Measurements from ENCODE around the gene CDC14A. TPM values are rescaled to one million over a fixed set of nuclear protein-coding genes. Genes with fewer than 3 reads are reported as not detected.

CDC14A gene
- total RNA-seq, 2 donors from 2014 or later, result 10.6 to 11.3 TPM

- no peaks in the 10 kb centered on the region for H3K9me3 ChIP-seq
- no peaks in the 10 kb centered on the region for H3K27me3 ChIP-seq (replicated peaks; ENCODE audit: insufficient read depth)
- ATAC-seq (ENCODE audit: insufficient number of reproducible peaks, low FRiP score, low read depth) (no peak), DNase-seq (ENCODE audit: low spot score) (no peak)
- TF ChIP-seq CTCF (IDR thresholded peaks at IDR 0.05), result no peak
- H3K36me3 ChIP-seq, result no peaks in the 10 kb centered on the region
- H3K4me1 ChIP-seq (ENCODE audit: control insufficient read depth in 1 of 2, low read depth in 2 of 2), result peaks cover 0 to 21% of the 10 kb centered on the region in 2 donors
- no peak overlapping the region for H3K27ac ChIP-seq
- H3K4me3 ChIP-seq, result no peak overlapping the region
Observed at GRCh38 chr1:100360790-100361510, 8.6 kb downstream of the CDC14A start.

- no peak overlapping the region for H3K4me3 ChIP-seq
- TF ChIP-seq CTCF (IDR thresholded peaks at IDR 0.05), result no peak
- no peaks in the 10 kb centered on the region for H3K9me3 ChIP-seq
- DNase-seq (ENCODE audit: low spot score) (no peak), ATAC-seq (ENCODE audit: insufficient number of reproducible peaks, low FRiP score, low read depth) (no peak)
- peaks cover 0 to 21% of the 10 kb centered on the region in 2 donors for H3K4me1 ChIP-seq (ENCODE audit: control insufficient read depth in 1 of 2, low read depth in 2 of 2)
- H3K36me3 ChIP-seq, result no peaks in the 10 kb centered on the region
- H3K27me3 ChIP-seq (replicated peaks; ENCODE audit: insufficient read depth), result no peaks in the 10 kb centered on the region
- H3K27ac ChIP-seq, result no peak overlapping the region
Observed at GRCh38 chr1:100361511-100362089, 9.3 kb downstream of the CDC14A start.

GRCh38 chr1:100362821-100363466, 10.6 kb downstream of the CDC14A start:
- H3K27me3 ChIP-seq (replicated peaks; ENCODE audit: insufficient read depth), result no peaks in the 10 kb centered on the region
- peaks cover 0 to 16% of the 10 kb centered on the region in 2 donors for H3K4me1 ChIP-seq (ENCODE audit: control insufficient read depth in 1 of 2, low read depth in 2 of 2)
- no peak for TF ChIP-seq CTCF (IDR thresholded peaks at IDR 0.05)
- H3K9me3 ChIP-seq, result no peaks in the 10 kb centered on the region
- no peaks in the 10 kb centered on the region for H3K36me3 ChIP-seq
- no peak for DNase-seq (ENCODE audit: low spot score)
- no peak overlapping the region for H3K27ac ChIP-seq
- H3K4me3 ChIP-seq, result no peak overlapping the region
- ATAC-seq (ENCODE audit: insufficient number of reproducible peaks, low FRiP score, low read depth), result no peak

- no peak for TF ChIP-seq CTCF (IDR thresholded peaks at IDR 0.05)
- H3K27ac ChIP-seq, result no peak overlapping the region
- ATAC-seq (ENCODE audit: insufficient number of reproducible peaks, low FRiP score, low read depth), result no peak
Observed at GRCh38 chr1:100363831-100364230, 11.5 kb downstream of the CDC14A start.

GRCh38 chr1:100364697-100365096, 12.4 kb downstream of the CDC14A start:
- no peak for ATAC-seq (ENCODE audit: insufficient number of reproducible peaks, low FRiP score, low read depth)
- no peak overlapping the region for H3K4me3 ChIP-seq
- H3K27ac ChIP-seq, result no peak overlapping the region
- no peak for TF ChIP-seq CTCF (IDR thresholded peaks at IDR 0.05)
- H3K36me3 ChIP-seq, result no peaks in the 10 kb centered on the region
- no peaks in the 10 kb centered on the region for H3K27me3 ChIP-seq (replicated peaks; ENCODE audit: insufficient read depth)
- H3K9me3 ChIP-seq, result no peaks in the 10 kb centered on the region
- peaks cover 0 to 11% of the 10 kb centered on the region in 2 donors for H3K4me1 ChIP-seq (ENCODE audit: control insufficient read depth in 1 of 2, low read depth in 2 of 2)
- DNase-seq (ENCODE audit: low spot score), result no peak

More at GRCh38 chr1:100363831-100364230, 11.5 kb downstream of the CDC14A start:
- Histone ChIP-seq H3K36me3 (no peaks in the 10 kb centered on the region), H3K4me3 (no peak overlapping the region), H3K4me1 (ENCODE audit: control insufficient read depth in 1 of 2, low read depth in 2 of 2) (peaks cover 0 to 11% of the 10 kb centered on the region in 2 donors), H3K9me3 (no peaks in the 10 kb centered on the region), H3K27me3 (replicated peaks; ENCODE audit: insufficient read depth) (no peaks in the 10 kb centered on the region)
- DNase-seq (ENCODE audit: low spot score), result no peak
